GM13976 (cell line): ENCODE results near the gene PRELID2.

Source experiments
- DNase-seq: peaks from one replicate; pipeline ENCODE4 v3.0.0; 2012; ENCODE audit warnings: low spot score
- in situ Hi-C: fragments of 300-500 bp; cut with MboI; formaldehyde crosslinking; loops from one replicate; pipeline ENCODE4 v1.12.0; 2022; ENCODE audit warnings: low sequenced_read_pairs, mixed read lengths, inconsistent platforms; ENCODE audit not compliant: unreplicated experiment
- TF ChIP-seq, protein P1 (sequence below): IDR thresholded peaks from 2 replicates; pipeline ENCODE4 v1.5.1; 2012; ENCODE audit warnings: borderline replicate concordance, mild to moderate bottlenecking; ENCODE audit not compliant: insufficient read depth; ENCODE audit errors: extremely low read depth, missing control alignments, control extremely low read depth

PRELID2 gene

DNA sequence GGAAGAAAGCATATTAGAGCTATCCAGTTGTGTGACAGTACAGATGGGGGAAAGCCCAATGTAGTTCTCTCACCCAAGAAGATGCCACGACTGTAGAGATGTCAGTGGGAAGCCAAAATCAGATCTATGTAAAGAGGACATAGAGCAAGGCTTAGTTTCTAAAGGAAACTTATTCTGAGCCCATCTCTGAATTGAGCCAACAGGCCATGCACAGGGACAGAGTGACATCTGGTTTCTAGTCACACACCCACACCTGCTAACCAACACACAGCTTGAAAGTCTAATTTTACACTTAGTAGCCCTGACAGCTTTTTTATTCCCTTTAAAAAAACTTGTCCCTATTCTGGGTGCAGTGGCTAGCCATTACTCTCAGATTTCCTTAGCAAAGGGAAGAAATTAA, 22.3 kb downstream of the PRELID2 start:
- no peak for DNase-seq
- in situ Hi-C loops = loop anchor here (25.0 kb wide), 1 partner anchor 1601 kb away; no protein-coding TSS in a partner anchor
- TF ChIP-seq, protein P1, sequence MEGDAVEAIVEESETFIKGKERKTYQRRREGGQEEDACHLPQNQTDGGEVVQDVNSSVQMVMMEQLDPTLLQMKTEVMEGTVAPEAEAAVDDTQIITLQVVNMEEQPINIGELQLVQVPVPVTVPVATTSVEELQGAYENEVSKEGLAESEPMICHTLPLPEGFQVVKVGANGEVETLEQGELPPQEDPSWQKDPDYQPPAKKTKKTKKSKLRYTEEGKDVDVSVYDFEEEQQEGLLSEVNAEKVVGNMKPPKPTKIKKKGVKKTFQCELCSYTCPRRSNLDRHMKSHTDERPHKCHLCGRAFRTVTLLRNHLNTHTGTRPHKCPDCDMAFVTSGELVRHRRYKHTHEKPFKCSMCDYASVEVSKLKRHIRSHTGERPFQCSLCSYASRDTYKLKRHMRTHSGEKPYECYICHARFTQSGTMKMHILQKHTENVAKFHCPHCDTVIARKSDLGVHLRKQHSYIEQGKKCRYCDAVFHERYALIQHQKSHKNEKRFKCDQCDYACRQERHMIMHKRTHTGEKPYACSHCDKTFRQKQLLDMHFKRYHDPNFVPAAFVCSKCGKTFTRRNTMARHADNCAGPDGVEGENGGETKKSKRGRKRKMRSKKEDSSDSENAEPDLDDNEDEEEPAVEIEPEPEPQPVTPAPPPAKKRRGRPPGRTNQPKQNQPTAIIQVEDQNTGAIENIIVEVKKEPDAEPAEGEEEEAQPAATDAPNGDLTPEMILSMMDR = no peak

- DNase-seq = no peak
- in situ Hi-C loops = loop anchor here (25.0 kb wide), 1 partner anchor 1600 kb away; no protein-coding TSS in a partner anchor
- TF ChIP-seq, protein P1 = no peak
Measured at GRCh38 chr5:145811834-145812625, 23.1 kb downstream of the PRELID2 start.

- in situ Hi-C loops = loop anchor here (25.0 kb wide), 1 partner anchor 1595 kb away; no protein-coding TSS in a partner anchor
- DNase-seq = no peak
- TF ChIP-seq, protein P1 = no peak
Measured at GRCh38 chr5:145806923-145807322, 28.2 kb downstream of the PRELID2 start.

GRCh38 chr5:145805819-145806218, 29.3 kb downstream of the PRELID2 start:
- in situ Hi-C loops = loop anchor here (25.0 kb wide), 1 partner anchor 1594 kb away; no protein-coding TSS in a partner anchor
- DNase-seq = no peak
- TF ChIP-seq, protein P1 = no peak

DNA sequence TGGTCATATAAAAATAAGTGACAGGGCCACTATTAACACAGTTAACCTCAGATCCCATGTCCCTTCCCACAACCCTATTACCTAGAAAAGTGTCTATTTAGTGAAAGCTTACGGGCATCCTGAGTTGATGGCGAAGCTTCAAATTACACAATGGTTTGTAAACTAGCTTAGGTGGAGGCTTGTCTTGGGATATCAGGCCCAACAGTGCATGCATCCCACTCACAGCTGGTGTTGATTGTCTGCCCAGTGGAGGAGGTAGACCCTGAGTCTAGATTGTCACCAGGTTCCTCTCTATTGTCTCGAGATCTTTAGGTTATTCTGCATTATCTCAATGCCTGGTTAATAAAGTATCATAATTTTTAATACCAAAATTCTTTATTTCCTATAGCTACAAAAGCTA, 30.4 kb downstream of the PRELID2 start:
- no peak for DNase-seq
- TF ChIP-seq, protein P1 = no peak
- in situ Hi-C loops = loop anchor here (25.0 kb wide), 1 partner anchor 1592 kb away; no protein-coding TSS in a partner anchor

DNA sequence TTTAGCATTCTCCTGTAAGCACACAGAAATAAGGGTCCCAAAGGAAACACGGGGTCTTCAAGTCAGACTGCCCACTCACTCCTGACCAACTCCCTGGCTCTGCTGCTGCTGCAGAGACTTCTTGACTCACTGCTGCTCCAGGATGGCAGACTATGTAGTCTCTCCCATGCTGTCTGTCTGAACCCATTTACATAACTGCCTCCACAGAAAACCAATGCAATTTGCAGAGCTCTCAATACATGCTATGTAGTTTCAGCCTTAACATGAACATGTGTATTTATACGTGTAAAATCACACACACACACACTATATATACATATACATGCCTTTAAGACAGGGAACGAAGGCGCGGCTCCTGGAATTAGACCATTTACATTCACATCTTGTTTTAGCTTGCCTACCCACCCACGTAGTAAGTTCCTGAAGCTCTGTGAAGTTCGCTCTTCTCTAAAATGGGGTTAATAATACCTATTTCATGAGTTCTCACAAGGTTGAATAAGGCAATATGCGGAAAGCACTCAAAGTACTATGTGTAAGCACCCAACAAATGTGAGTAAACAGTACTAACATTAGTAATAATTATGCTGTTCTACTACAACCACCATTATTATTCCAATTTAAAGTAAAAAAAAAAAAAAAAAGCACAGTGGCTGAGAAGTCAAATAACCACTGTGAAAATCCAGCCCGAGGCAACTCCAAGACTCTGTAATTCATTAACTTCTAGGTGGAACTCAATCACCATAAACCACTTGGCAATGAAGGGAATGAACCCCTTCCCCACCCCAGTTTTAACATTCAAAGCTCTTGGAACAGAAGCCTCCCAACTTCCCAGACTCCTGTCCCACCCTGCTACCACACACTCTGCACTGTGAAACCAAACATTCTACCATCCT, 31.8 kb downstream of the PRELID2 start:
- in situ Hi-C loops = loop anchor here (25.0 kb wide), 1 partner anchor 1591 kb away; no protein-coding TSS in a partner anchor
- DNase-seq = no peak

More for the DNA sequence above, 31.8 kb downstream of the PRELID2 start:
- TF ChIP-seq, protein P1 = no peak
